Right ventricle myocardium superior (tissue), 1 donor: Measurements from ENCODE around the gene NELL1. TPM values are rescaled to one million over a fixed set of nuclear protein-coding genes. Genes with fewer than 3 reads are reported as not detected.

ENCODE experiments used
- ATAC-seq: fragments of 200-7000 bp; cut with Tn5 transposase; one replicate; pipeline ENCODE4 v1.9.1; 2020; ENCODE audit warnings: mild to moderate bottlenecking; ENCODE audit not compliant: poor library complexity
- DNase-seq: peaks from one replicate; pipeline ENCODE4 v3.0.0-alpha.2; 2020
- intact Hi-C: fragments of 100-400 bp; cut with DNase I; formaldehyde crosslinking; loops from one replicate; pipeline ENCODE4 v1.11.2; 2022
- total RNA-seq: library from RNA; stranded (reverse); fragmentation: NEBNext Ultra II Directional; extraction: Animal tissue kit (Norgen Biotek cat#: 25700); gene quantifications from one replicate; pipeline ENCODE4 v1.2.1, GENCODE V29; 2021
- donor health status: DM: no; HTN: yes; CAD: no; lungs with severe emphysema.

NELL1 gene
- total RNA-seq, 1 donor from 2014 or later, result not detected

DNA sequence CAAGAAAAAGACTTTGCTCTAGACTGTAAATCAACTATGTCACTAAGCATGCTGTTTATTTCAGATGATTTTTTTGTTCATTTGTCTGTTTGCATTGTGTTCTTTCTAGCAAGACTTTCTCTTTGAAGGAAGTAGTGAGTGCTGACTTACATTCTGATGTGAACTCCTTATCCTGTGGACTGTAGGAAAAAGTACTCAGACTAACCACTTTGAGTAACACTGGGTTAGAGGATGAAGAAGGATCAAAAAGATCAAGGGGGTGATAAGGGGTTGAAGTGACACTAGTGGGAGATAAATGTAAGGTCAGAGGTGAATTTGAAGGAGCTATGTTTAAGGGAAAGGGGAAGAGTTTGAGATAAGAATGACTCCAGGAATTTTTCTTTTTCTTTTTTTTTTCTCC lies 369.4 kb downstream of the NELL1 start:
- intact Hi-C loops, result no loop called here
- no peak for DNase-seq
- ATAC-seq, result no peak

DNA sequence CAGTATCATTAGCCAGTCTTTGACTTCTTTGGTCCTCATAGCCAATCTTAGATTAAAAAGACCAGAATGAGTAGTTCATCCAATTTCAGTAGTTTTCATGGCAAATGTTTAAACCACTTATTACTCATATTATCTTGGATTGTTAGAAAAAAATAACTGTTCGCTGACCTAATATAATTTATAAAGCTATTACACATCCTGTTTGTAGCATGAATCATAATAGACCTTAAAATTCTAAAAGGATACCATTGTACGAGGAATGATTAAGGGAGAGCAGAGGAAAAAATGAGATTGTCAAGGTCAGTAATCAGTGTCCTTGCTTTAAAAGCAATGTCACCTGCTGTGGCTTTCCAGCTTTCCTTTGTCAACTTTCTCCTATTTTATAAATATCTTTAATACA lies 371.2 kb downstream of the NELL1 start:
- DNase-seq (no peak), ATAC-seq (no peak)
- intact Hi-C loops, result no loop called here

DNA sequence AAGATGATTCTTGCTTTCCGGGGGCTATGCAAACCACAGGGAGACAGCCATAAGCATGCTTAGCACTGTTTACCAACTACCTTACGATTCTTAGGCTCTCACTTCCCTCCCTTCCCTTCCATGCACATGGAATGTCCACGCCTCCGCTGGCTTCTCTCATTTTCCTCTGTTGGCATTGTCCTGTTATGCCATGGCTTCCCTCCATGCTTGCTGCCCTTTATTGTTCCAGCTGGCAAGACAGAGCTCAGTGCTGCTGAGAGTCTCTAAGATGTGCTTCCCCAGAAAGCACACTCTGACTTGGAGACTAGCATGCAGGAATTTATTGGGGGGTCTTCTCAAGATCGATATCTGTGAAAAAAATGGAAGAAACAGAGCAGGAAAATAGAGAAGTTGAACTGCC lies 379.2 kb downstream of the NELL1 start:
- DNase-seq (no peak), ATAC-seq (no peak)
- intact Hi-C loops, result no loop called here

DNA sequence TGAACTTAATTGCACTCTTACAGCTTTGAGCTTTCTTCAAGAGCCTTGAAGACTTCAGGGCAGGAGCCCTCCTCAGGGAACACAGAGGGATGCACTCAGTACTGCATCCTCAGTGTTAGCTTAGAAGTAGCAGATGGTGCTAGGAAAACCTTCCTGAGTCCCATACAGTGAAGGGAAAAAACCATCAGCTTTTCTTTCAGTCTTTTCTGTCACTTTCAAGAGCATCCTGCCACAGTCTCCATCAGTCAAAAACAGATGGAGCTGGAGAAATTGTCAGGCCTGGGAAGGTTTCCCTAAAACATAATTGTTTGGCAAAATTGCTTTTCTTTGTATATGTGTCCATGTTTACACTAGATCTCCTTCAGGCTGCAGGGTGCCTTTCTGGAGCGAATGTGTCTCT lies 384.1 kb downstream of the NELL1 start:
- intact Hi-C loops, result no loop called here

DNA sequence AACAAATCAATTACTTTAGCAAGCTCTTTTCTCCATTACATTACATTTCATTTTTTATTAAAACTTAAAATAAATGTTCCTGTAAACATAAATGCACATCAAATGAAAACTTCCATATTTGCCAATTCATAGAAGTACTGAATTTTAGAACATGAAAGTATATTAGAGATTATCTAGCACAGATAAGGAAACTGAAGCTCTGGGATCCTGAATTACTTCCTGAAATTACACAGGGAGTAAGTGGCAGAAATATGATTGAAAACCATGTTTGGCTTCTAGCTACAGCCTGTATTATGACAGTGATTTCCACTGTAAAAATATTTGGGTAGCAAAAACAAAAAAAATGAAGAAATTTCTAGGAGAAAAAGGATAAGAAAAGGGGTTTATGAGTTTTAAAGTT lies 387.3 kb downstream of the NELL1 start:
- intact Hi-C loops, result no loop called here

More for the DNA sequence above, 384.1 kb downstream of the NELL1 start:
- DNase-seq (no peak), ATAC-seq (no peak)

DNA sequence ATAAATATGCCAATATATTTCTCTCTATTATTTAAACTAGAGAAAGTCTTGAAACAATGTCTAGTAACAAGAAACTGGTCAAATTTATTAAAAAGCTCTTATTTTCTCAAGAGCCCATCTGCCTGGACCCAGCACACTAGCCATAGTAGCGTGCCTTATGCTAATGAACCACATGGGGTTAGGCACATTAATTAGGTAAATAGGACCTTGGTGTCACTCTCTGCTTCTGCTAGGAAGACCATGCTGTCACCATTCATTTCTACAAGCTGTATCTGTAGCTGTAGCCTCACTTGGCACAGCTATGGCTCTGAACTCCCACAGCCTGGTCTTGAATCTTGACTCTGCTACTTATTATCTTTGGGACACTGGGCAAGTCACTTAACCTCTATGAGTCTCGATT lies 390.5 kb downstream of the NELL1 start:
- intact Hi-C loops, result no loop called here
- no peak for ATAC-seq
- no peak for DNase-seq

More for the DNA sequence above, 387.3 kb downstream of the NELL1 start:
- no peak for ATAC-seq
- DNase-seq, result no peak

DNA sequence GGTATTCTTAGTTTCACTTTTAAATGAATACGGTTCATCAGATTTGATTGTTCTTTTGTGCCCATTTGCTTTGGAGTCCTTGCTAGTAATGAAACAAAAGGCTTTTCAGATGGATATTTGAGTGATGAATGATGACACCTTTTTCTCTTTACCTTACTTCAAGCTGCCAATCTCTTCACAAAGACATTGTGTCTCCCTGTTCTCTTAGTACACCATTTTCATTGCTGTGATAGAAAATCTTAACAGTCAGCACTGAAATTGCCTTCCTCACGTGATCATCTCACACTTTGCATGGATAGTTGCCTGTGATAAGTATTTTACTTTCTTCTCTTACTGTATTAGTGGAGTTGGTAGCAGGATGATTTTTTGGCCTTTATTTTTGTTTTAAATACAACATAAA lies 396.6 kb downstream of the NELL1 start:
- DNase-seq (no peak), ATAC-seq (no peak)
- intact Hi-C loops, result no loop called here

DNA sequence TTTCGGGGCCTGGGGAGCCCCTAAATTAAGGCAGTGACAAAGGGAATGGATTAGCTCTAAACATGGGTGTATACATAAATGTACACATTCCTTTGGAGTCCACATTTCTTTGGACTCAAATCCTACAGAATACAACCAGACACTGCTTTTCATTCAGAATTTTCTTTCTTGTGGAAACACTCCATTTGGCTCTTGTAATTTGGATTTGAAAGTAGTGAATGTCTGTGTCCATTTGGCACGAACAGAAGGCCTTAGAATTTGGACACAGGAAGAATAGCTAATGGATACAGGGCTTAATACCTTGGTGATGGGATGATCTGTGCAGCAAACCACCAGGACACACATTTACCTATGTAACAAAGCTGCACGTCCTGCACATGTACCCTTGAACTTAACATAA lies 399.5 kb downstream of the NELL1 start:
- intact Hi-C loops, result no loop called here
- no peak for ATAC-seq
- DNase-seq, result no peak

DNA sequence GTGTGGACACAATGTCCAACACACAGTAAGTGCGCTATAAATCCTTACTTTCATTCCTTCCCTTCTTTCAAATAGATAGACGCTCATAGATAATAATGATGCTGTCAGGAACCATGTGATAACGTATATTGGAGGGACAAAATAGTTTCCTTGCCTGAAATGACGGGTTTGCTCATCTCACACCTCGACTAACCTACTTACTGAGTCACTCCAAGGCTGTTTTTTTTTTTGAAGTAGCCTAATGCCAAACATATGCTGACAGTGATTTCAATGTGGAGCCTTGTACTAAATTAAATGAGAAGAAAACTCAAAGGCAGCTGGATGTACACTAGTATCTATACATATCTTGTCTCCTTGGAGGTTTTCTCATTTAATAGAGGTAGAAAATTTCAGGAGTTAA lies 400.5 kb downstream of the NELL1 start:
- DNase-seq, result no peak
- intact Hi-C loops, result no loop called here

DNA sequence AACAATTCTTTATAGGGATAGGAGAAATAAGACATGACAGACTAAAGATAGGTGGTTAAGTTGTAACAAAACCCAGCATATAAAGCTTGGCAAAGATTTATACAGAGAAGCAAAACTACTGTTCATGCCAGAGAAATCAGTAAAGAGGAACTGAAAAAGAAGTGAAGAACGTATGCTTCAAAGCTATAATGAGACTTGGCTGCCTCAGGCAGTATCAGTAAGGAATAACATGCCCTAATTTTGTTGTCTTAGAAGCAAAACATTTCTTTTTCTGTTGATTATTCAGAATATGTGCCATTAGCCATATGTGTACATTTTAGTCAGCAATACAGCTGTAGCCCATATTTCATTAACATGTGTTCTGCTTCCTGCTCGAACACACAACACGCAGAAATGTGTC lies 403.2 kb downstream of the NELL1 start:
- DNase-seq (no peak), ATAC-seq (no peak)
- intact Hi-C loops, result no loop called here

More for the DNA sequence above, 400.5 kb downstream of the NELL1 start:
- no peak for ATAC-seq

DNA sequence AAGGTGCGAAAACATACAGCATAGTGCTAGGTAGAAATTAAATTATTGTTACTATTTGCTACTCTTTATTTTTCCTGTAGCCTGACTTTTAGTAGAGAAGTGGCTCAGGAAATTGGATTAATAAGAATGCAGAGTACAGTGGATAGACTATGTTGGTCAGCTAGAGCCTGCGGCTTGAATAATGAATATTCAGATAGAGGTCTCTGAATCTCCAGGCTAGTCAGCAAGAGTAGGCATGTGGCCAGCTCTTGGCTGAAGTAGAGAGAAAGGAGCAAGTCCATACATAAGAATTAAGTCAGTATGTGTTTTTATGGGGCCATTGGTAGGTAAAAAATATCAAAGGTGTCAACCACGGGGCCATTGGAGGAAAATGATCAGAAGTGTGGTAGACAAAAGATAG lies 413.5 kb downstream of the NELL1 start:
- DNase-seq, result no peak
- intact Hi-C loops, result no loop called here
- no peak for ATAC-seq

DNA sequence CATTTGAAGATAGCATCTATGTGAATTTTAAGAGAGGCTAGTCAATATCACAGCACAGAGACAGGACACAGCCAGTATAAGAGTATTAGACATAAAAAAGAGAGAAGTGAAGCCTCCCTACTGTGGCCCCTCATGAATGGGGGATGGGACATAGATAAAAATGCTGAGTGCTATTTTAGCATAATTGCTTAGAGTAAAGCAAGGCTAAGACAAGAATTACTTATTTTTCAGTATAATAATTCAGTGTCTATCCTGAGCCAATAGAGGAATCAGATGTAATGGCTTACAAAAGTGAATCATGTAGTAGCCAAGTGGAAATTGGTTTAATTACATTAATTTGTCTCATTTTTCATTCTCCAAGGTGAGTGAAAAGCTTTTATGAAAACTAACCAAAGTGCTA lies 419.5 kb downstream of the NELL1 start:
- DNase-seq, result no peak
- intact Hi-C loops, result no loop called here
- ATAC-seq, result no peak

DNA sequence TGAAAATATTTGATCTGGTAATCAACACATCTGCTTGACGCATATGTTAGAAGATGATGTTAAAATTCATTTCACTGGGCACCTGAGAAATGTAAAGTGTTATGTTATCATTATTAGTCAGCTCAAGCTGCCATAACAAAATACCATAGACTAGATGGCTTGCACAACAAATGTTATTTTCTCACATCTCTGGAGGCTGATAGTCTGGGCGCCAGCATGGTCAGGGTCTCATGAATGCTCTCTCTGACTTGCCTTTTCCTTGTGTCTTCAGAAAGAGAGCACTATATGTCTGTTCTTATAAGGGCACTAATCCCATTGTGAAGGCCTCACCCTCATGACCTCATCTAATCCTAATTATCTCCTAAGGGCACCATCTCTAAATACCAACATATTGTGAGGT lies 435.3 kb downstream of the NELL1 start:
- intact Hi-C loops, result no loop called here
- DNase-seq, result no peak
- ATAC-seq, result no peak

DNA sequence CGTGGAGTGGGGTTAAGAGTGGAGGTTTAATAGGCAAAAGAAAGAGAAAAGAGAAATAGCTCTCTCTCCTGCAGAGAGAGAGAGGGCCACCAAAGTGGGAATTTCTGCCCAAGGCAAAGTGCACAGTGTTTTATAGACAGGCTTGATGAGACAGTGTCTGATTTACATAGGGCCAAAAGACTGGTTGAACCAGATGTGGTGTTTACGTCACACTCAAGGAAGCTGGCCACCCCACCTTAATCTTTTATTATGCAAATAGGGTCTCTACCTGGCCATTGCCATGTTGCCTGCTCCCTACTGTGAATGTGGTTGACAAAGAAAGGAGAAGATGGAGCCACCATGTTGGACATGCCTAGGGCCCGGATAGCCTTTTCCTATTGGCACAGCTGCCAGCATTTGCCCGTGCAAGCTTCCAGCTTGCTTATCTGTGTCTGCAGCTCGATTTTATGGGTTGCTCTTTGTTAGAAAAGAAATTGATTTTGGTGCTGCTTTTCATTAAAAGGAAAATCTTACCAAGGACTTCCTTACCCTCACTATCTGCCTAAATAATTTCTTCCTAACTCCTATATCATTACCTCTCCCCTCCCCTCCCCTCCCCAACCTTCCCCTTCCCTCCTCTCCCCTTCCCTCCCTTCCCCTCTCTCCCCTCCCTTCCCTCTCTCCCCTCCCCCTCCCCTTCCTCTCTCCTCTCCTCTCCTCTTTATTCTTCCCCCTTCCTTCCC lies 436.0 kb downstream of the NELL1 start:
- DNase-seq (no peak), ATAC-seq (no peak)
- intact Hi-C loops, result no loop called here

DNA sequence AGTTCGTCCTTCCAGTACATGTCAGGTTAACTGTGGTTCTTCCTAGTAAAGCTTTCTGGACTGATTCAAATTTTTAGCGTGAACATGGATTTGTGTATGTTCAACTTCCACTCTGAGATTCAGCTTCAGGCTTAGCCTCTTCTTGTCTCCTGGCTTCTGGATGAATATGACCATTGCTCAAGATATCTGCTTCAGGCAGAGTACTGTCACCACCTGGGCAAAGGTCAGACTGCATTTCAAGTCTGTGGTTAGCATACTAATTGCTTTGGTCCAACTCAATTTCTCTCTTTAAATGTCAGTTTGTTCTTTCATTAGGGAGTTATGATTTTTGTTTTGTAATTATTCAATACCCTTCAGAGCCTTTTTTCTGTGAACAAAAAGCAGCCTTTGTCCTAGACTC lies 440.0 kb downstream of the NELL1 start:
- DNase-seq (no peak), ATAC-seq (no peak)
- intact Hi-C loops, result no loop called here

DNA sequence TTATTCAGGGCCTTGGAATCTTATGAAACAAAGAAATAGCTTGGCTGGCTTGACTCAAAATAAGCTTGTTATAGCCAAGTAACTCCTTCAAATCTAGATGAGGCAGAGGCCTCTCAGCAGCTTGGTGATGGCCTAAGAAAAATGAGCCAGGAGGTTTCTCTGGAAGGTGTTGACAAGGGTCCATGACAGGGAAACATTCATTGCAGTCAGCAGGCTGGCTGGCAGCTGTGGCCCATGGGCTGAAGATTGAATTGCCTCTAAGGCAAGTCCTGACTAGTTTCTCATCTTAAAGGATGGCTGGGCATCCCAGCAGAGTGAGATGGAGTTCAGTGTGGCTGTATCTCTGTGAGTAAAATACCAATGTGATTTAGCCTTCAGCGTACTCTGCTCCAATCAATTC lies 441.0 kb downstream of the NELL1 start:
- no peak for ATAC-seq
- DNase-seq, result no peak
- intact Hi-C loops, result no loop called here

DNA sequence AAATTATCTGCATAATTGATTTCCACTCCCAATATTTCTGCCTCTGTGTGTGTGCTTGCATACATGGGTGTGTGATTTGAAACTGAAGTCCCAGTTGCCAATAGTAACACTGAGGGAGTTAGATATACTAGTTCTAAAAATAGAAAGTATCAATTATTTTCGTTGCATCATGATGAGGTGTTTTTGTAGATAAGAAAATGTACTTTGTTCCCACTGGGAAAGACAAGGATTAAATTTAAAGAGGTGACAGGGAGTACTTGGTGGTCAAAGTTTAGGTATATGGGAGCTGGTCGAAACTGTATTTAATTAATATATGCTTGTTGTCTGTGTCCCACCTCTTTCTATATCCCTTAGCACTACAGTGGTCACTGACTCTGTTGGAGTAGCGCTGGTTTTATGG lies 444.5 kb downstream of the NELL1 start:
- no peak for DNase-seq
- no peak for ATAC-seq
- intact Hi-C loops, result no loop called here

DNA sequence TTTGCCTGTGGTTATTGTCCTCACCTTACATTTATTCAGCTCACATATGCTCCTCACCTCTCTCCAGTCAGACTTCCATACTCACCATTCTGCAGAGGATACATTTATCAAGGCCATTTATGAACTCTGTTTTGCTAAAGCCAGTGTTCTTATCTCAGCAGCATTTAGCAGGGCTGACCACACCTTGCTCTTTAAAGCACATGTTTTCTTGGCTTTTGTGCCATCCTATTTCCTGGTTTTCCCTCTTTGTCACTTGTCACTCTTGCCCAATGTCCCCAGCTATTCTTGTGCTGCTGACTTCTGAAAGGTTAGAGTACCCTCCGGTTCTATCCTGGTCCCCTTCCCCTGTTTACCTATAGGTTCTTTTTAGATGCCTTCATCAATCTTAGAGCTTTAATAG lies 446.6 kb downstream of the NELL1 start:
- intact Hi-C loops, result no loop called here
- DNase-seq (no peak), ATAC-seq (no peak)

DNA sequence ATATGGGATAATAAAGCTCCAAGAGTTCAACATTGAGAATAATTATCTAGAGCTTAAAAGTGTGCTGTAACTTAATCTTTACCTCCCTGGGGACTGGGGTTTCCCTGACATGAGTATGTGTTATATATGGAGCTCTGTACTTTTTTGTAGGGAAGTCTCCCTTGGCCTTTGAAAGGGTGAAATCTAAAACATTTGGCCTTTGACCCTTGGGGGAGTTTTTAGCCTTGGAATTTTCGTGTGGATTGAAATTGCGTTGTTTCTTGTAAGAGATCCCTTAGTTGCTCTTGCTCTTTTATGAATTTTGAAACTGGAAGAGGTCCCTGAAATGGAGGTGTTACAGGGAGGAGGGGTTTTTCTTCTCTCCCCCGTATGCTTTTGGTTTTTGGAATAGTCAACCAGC lies 450.0 kb downstream of the NELL1 start:
- no peak for DNase-seq
- intact Hi-C loops, result no loop called here
- no peak for ATAC-seq

DNA sequence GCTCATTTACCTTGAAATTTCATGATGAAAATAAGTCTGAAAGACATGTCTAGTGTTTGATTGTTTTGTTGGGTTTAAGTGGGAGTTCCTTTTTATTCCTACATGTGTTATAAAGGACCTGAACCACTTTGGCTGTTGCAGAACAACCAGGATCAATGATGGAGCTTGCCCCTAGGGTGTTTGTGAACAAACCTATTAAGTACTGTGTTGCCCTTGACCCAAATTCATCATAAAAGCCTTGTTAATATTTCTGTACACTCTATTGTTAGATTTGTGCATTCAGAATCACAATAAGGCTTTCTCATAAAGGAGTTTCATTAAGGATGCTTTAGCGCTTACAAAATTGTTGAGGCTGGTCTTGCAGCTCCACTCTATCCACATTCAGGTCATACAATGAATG lies 452.6 kb downstream of the NELL1 start:
- intact Hi-C loops, result no loop called here
- ATAC-seq (no peak), DNase-seq (no peak)

DNA sequence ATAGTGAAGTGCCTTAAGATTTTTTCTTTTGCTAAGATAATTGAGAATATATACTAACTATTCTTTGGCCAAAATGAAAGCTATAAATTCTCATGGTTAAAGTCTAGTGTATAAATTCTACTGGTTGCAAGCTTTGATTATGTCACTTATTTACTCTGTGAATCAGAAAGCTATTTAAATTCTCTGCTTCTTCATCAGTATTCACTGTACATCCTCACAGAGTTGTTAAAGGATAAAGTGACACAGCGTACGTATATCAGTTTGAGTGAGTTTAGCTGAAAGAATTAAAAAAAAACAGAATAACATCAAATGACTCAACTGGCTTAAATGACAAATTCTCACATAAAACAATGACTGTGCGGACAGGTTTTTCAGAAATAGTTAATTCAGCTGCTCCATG lies 453.1 kb downstream of the NELL1 start:
- intact Hi-C loops, result no loop called here
- ATAC-seq (no peak), DNase-seq (no peak)
